ENCODE data around the gene MYOG.

MYOG gene

DNA sequence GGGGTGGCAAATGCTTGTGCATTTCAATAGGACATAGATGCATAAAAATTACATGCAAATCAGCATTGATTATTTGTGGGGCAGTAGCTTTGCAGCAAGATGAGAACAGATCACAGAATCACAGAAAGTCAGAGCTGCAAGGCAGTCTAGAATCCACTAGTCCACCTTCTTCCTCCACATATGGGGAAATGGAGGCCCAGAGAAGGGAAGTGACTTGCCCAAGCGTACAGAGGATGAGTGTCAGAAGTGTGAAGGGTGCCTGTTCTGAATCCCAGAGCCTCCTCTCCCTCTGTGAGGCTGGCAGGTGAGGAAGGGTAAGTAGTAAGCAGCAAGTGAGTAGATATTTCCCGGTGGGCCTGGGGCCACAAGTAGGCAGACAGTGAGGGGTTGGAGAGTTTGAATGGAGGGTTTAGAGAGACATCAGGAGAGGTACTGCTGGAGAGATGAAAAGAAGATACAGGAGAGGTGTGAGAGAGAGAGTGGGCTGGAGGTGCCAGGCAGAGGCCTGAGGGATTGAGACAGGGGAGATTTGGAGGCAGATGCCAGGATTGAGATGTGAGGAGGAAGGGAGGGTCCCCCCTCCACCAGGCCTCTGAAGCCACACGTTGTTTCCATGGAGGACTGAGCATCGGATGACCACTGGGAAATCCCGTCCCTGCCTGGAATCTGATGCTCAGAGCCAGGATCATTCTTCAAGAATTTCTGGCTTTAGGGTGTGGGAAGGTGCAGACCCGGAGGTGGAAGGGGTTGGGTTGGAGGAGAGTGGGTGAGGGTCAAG is 4.8 kb upstream of the MYOG start:
- no peak for DNase-seq

DNA sequence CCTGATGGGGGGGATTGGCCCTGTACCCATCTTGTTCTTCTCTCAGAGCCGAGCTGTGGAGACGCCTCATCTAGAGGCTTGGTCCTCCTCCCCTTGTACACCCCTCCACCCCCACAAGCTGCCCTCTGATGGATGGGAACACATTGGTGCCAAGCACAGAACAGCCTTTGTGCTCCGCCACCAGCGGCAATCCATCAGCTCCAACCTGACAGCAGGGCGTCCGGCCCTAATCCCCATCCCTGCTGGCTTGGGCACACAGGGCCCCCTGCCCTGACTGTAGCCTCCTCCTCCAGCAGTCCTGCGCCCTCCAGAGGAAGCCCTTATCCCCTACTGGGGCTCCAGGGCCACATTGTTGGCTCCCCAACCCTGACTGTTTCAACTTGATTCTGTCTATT is 3.8 kb upstream of the MYOG start:
- no peak for DNase-seq

GRCh38 chr1:203089001-203089650 is 3.3 kb upstream of the MYOG start:
- DNase-seq: no peak

DNA sequence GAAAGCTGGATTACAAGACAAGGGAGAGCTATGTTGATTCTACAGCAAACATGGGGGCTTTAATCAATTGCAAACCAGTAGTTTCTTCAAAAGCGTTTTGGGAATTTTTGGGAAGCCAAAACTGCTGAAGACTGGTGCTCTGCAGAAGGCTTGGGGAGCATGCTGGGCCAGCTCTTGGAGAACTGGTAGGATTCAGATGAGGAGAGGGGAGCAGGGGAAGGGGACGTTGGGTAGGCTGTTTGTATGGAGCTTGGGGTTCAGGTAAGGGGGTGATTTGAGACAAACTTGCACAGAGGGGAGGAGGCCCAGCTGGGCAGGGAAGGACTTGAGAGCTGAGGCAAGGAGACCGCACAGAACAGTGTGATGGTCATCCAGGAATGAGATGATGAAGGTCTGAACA is 2.6 kb upstream of the MYOG start:
- no peak for DNase-seq

- DNase-seq: no peak
Observed at GRCh38 chr1:203086992-203087763, 1.4 kb upstream of the MYOG start.

GRCh38 chr1:203084588-203085527 is 954 bp downstream of the MYOG start:
- DNase-seq: peak; percentile 20

DNA sequence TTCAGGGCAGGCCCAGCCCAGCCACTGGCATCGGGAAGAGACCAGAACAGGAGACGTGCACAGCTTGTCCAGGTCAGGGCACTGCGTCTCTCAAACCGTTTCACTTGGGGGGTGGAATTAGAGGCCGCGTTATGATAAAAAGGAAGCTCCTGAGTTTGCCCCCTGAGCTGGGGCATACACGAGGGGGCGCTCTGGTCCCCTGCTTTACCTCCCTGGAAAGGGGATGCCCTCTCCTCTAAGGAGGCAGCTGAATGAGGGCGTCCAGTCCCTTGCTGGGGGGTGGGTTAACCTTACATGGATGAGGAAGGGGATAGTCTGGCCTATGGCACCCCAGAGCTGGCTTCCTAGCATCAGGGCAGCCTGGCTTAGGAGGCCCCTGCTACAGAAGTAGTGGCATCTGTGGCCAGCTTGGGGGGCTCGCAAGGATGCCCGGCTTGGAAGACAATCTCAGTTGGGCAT is 2.3 kb downstream of the MYOG start:
- DNase-seq: no peak

DNA sequence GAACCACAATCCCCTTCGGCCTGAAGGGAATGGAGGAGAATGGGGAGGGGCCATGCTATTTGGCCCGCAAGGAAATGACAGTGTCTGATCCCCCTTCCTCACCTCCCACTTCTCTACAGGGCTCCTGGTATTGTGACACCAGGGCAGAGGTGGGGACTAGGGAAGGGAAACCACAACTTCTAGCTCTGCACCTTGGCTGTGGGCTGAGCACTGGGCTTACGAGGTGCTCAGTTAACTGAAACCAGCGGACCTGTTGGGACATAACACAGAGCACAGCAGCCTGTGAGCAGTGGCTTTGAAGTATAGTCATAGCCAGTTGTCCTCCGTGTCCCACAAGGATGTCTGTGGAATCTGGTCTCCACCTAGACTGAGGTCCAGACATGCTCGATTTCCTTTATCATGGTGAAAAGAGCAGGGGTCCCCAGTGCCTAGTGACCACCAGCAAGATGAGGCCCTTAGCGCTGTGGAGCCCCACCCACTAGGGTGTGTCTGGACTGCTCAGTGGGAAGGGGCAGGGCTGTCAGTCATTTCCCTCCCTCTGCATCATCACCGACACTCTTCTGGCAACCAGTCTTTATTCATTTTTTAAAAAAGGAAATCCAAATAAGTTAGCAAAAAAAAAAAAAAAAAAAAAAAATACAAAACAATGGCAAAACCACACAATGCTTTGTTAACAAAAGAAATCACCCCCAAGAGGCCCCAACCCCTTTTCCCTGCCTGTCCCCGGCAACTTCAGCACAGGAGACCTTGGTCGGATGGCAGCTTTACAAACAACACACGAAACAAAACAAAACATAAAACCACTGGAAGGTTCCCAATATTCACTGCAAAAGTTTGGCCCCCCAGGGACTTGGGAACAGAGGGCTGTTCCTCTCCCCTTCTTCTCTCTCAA is 3.0 kb downstream of the MYOG start:
- no peak for DNase-seq

- no peak for DNase-seq
Observed at GRCh38 chr1:203082231-203082505, 3.6 kb downstream of the MYOG start.

- DNase-seq: no peak
Observed at GRCh38 chr1:203081465-203082230, 4.2 kb downstream of the MYOG start.

GRCh38 chr1:203080456-203080855 is 5.4 kb downstream of the MYOG start:
- no peak for DNase-seq

DNA sequence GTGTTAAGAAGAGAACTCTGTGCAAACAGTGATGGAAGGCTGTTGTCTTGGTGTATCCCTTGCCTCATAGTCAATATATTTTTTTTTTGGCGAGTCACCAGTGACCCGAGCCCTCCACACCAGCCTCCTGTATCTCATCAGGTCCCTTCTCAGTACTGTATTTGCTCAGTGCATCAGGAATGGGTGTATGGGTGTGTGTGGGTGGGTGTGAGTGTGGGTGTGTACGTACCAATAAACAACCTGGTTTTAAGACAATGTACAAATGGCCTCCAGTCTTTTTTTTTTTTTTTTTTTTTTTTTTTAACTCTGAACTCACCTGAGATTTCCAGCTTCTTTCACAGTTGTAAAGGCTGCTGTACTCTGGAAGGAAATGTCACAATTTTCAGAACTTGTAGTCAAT is 7.3 kb downstream of the MYOG start:
- DNase-seq: no peak

DNA sequence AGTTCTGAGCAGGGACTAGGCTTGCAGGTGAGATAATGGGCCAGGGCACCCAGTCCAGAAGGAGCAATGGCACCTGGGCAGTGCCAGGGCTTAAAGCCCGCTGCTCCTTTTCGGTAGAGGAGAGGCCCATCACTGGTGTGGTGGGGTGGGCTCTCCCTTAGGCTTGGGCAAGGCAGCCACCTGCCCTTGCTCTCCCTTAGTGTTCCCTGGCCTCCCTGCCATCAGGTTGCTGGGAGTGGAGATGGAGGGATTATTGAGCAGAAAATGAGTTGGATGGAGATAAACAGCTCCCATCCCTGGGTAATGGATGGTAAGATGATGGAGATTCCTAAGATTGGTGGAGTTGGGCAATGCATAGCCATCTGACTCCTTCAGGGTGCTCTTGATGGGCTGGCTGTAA is 7.9 kb downstream of the MYOG start:
- DNase-seq: no peak

GRCh38 chr1:203077367-203077766 is 8.4 kb downstream of the MYOG start:
- DNase-seq: no peak

GRCh38 chr1:203076031-203076511 is 9.7 kb downstream of the MYOG start:
- DNase-seq: no peak

DNA sequence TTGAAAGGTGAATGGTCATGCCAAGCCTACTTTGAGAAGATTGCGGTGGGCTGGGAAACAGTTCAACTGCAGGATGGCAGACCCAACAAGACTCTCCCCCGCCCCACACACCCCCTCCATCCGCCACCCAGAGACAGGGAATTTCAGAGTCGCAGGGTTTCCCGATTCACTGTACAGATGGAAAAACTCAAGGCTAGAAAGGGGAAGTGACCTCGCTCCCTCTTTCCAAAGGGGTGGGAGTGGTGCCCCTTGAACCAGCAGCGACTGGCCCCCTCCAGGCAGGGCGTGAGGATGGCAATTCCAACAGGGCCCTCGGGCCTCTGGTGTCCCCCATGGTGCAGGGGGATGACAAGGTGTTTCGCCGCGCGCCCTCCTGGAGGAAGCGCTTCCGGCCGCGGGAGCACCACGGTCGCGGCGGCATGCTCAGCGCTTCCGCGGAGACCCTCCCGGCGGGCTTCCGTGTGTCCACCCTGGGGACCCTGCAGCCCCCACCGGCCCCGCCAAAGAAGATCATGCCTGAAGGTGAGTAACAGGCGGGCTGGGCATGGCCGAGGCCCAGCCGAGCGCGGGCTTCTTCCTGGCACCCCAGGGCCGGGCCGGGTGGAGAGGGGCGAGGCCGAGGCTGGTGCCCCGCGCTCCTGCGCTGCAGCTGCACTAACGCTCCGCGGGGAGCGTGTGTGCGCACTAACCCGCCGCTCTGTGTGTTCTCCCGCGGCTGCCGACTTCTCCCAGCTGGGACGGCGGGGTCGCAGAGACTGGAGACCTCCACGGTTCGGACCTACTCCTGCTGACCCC is 10.4 kb downstream of the MYOG start:
- DNase-seq: no peak

- DNase-seq: no peak
Observed at GRCh38 chr1:203074610-203075009, 11.2 kb downstream of the MYOG start.

DNA sequence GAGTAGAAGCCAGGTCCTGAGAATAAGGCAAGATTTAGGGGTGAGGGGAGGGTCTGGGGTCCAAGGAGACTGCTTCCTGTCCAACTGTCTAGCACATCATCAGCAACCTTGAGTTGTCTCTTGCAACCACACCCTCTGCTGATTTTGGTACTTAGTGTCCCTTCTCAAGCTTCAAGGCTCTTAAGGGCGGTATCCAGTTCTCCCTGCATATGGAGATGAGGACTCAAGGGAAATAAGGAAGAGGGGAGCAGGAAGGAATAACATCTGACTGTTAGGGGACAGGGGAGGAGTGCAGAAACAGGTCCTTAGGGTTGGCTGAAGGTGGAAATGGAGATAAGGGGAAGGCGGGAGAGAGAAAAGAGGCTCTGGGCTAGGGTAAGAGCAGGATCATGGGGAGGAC is 12.3 kb downstream of the MYOG start:
- DNase-seq: no peak

DNA sequence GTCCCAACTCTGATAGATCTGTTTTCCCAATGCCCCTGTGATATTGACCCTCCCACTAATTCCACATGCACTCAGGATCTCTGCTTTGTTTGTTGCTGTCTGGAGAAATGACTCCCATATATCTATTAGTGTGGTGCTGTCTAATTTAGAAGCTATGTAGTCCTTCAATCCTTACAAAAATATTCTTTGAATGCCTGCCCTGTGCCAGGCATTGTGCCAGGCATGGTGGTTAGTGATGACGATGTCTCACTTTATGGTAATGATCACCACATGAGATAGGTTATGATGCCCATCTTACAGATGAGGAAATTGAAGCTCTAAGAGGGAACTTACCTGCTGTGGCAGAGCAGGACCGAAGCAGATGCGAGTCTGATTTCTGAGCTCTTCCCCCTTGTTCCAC is 12.9 kb downstream of the MYOG start:
- no peak for DNase-seq

- DNase-seq: peak; percentile 27
Observed at GRCh38 chr1:203072002-203072602, 13.7 kb downstream of the MYOG start.

Data from OCI-M1 (cell line).